Skeletal muscle cell (primary cell): ENCODE data around the gene DLX6.
A peak's percentile ranks its signal among the peaks of the same experiment; 100 is the strongest.

Experiments
- DNase-seq: peaks from one replicate; pipeline ENCODE4 v3.0.0-alpha.2; 2010; ENCODE audit warnings: low read depth
- H3K4me3 ChIP-seq: 2 replicates; pipeline ENCODE4 v1.5.1; 2011; ENCODE audit warnings: low read depth, mild to moderate bottlenecking, control low read depth, low read length, moderate library complexity

Gene DLX6

DNA sequence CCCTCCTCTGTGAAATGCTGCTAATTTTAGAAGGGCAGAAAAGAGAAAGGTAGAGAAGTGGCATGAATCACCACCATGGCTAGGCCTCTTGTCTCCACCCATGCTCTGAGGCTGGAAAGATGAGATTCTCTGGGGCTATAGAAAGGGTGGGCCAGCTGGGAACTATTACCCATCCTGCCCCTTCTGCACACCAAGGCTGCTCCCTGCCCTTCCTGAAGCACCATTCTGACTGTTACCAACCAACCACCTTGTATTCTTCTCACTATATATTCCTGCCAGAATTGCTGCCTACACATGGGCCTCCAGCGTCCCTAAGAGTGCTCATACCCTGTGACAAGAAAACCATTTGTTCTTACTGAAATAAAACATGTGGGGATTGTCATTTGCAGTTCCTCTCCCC lies 11.4 kb upstream of the DLX6 start:
- H3K4me3 ChIP-seq, result no peak overlapping the region
- DNase-seq, result no peak

DNA sequence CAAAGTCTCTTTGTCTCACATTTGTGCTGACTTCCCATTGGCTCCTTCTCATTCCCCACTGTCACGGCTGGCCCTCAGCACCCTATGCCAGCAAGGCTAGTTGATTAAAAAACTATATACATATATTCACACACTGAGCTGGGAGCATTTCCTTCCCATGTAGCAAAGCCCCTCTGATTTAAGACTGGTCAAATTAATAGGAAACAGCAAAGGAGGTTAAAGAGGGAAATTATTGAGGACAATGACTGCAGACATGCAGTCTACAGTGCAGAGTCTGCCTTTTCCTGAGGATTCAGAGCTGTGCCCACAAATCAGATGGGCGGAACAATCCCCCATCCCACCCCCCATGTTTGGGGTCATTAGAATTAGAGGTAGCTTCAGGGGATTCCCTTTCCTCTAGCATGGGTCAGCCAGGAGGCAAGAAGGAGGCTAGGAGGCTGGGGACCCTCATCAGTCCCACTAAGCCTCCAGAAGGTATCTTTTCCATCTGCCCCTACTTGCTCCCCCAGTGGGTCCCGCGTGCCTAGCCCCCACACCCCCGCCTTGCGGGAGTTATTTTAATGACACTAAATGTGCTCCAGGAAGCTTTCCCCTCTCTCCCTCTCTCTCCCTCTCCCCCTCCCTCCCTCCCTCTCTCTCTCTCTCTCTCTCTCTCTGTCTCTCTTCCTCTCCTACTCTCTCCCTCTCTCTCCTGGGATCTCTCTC lies 9.8 kb upstream of the DLX6 start:
- DNase-seq, result no peak
- H3K4me3 ChIP-seq, result no peak overlapping the region

DNA sequence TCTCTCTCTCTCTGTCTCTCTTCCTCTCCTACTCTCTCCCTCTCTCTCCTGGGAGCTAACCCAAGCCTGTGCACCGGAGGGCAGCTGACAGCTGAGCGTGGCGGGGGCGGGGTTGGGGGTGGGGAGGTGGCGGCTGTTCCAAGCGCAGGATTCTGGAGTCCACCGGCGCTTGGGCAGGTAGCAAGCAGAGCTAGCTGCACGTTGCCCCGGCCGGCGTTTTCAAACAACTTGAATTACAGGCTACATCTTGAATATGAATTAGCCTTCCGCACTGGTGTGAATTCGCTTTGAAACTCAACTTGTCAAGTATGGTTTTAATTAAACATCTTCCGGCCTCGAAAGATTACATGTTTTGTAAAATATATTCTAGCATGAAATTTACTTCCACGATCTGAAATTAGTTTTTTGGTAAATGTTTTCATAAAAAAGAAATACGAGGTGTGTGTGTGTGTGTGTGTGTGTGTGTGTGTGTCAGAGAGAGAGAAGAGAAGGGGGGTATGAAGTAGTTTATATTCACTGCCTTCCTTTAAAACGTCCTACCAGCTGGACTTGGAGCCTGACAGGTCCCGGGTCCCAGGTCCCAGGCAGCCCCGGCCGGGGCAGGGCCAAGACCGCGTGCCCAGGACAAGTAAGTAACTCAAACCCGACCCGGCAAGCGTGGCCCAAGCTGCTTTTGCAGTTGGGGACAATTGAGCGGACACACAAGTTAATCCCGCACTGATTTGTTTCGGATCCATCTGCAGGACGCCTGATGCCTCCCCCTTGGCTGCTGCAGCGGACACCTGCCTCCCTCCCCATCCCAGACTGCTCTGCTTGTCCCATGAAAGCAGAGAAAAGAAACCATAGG lies 9.0 kb upstream of the DLX6 start:
- no peak overlapping the region for H3K4me3 ChIP-seq
- no peak for DNase-seq

DNA sequence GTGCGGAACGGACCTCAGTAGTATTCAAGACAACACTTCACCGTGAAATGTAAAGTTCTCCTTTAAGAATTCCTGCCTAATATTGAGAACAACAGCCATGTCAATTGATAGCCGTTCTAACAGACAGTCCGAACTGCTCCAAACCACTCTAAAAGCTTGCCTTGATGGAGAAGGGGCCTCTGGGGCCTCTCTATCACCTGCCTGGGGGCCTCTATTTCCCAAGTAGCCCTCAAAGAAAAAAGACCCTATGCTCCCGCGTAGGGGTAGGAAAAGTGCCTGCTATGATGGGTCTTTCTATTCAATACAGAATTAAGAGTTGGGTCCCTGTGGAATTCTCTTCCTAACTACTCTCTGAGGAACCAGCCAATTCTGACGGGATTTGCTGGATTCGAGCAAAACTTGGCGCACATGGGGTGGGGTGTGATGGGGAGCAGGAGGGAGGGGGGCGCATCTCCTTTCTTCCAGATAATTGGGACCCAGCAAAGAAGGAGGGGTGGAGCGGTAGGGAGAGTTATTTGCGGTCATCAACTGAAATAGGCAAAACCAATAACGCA lies 8.3 kb upstream of the DLX6 start:
- DNase-seq, result no peak
- H3K4me3 ChIP-seq, result no peak overlapping the region

DNA sequence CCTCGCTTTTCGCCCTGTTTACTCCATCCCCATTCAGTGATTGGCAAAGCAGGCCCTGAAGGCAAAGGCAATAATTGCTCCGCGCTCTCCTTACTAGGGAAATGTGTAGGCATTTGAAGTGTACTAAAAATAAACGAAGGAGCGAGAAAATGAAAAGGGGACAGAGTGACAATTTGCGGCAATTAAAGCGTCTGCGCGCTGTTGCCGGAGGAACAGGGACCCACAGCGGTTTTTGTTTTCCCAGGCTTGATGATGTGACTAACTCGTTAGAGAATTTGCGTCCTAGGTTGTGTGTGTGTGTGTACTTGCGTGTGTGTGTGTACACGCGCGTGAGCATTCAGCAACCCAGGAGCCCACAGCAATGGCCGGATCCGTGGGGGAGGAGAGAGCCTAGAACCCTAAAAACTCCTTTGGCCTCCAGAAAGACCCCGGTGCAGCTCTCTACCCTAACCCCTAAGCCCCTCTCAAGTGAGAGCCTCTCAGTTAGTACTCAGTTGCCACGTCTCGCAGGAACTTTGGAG lies 7.8 kb upstream of the DLX6 start:
- no peak overlapping the region for H3K4me3 ChIP-seq
- DNase-seq, result no peak

DNA sequence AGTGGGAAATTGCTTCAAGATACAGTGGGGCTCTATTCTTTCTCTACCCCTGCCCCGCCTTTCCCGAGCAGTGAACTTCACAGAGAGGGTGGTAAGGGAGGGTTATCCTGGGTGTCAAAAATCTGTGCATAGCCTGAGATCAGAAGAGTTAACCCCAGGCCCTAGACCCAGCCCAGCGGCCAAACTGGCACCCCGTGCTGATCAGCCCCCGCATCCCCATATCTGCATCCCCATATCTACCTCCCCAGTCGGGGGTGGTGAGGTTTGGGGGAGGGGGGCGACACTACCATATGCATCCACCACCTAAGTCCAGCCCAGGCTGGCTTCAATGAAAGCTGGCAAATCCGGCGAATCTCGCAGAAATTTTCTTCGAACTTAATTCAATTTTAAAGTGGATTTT lies 7.0 kb upstream of the DLX6 start:
- no peak overlapping the region for H3K4me3 ChIP-seq
- DNase-seq, result no peak

DNA sequence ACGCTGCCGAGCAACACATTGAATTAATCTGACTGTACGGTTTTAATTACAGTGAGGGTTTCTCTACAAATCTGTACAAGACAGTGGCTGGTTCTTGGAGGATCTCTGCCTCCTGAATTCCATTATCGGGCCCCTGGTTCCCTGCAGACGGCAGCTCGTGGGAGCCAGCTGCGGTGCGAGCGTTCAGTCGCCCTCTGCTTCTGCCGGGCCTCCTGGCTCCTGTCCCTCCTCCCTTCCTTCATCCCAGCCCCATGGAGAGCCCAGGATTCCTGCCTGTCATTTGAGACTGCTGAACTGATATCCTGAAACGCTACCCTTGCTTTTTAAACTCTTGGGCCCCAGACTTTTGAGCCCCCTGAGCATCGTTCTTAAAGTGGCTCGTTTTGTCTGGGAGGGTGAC lies 6.6 kb upstream of the DLX6 start:
- H3K4me3 ChIP-seq, result no peak overlapping the region
- DNase-seq, result no peak

DNA sequence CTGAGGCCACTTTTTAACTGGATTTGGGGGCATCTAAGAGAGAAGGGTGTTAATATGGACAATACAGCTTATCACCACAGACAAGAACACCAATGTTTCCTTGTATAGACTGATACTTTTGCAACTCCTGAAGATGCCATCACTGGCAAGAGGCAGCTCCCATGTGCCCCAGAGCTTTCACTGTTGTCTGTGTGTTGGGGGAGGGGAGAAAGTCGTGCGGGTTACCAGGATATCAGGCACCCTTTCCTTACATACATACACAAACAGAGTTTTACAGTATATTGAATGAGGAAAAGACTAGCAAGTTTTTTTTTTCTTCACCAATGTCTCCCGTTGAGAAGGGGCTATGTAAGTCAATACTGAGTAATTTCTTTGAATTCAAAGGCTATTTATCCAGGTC lies 4.1 kb upstream of the DLX6 start:
- no peak for DNase-seq
- H3K4me3 ChIP-seq, result no peak overlapping the region

DNA sequence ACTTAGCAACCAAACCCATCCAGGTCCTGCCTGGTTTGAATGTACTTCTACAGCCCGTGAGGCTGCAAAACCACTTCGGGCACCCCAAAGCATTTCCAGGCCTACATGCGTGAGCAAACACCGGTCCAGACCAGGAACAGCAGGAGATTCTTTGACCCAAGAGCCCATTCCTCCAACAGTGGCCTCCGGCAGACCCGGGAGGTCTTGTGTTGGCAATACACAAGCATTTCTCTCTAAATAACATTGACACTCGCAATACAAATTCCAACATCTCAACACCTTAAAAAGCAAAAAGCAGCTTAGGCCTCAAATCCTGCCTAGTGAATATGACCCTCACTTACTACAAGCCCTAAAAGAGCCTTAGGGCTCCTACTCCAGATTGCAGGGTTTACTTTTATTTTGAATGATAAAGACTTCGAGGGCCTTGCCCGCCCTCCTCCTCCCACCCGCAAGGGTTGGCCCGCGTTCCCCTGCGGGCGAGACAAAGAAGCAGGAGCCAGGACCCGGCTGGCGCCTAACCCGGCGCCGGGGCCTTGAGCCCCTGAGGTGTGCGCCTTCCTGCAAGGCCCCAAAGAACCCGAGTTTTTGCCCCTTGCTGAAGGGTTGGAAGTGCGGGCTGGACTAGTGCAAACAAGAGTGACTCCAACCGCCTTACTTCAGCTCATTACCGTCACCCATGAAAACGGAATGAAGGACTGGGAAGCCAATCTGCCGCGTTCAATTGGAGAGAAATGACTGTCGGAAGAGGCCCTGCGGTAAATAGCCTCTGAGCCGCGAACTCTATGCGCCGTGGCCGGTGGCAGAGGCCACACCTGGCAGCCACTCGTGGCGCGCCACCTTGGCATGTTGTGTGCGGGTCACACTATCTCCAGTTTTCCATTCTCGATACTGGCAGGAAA lies 3.4 kb upstream of the DLX6 start:
- H3K4me3 ChIP-seq, result no peak overlapping the region
- DNase-seq, result no peak

DNA sequence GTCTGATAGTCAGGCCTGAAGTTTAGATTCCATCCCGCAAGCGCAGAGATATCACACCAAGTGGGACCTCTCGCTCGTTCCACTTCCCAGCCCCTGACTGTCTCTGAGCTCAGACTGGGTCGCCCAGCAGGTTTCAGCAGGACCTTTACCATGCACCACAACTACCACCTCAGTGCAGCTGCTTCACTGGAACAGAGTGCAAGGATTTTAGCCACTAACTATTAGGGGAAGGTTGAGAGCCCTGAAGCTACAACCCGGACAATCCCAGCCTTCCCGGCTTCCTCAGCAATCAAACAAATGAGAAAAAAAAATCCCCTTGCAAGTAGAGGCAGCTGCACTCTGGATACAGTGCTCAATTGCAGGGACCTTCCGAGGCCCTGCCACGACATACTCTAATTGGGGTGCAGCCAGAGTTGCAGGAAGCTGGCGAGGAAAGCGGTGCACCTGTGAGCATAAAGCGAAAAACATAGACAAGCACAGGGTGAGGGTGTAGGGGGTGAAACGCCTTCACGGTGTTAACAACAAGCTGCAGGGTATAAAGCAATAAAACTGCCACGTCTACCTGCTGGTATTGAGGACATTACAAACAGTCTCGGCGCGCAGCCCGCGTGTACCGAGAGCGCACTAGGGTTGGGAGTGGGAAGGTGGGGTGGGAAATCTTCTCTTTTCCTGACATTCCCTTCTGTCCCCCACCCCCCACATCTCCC lies 2.6 kb upstream of the DLX6 start:
- H3K4me3 ChIP-seq, result no peak overlapping the region
- no peak for DNase-seq

DNA sequence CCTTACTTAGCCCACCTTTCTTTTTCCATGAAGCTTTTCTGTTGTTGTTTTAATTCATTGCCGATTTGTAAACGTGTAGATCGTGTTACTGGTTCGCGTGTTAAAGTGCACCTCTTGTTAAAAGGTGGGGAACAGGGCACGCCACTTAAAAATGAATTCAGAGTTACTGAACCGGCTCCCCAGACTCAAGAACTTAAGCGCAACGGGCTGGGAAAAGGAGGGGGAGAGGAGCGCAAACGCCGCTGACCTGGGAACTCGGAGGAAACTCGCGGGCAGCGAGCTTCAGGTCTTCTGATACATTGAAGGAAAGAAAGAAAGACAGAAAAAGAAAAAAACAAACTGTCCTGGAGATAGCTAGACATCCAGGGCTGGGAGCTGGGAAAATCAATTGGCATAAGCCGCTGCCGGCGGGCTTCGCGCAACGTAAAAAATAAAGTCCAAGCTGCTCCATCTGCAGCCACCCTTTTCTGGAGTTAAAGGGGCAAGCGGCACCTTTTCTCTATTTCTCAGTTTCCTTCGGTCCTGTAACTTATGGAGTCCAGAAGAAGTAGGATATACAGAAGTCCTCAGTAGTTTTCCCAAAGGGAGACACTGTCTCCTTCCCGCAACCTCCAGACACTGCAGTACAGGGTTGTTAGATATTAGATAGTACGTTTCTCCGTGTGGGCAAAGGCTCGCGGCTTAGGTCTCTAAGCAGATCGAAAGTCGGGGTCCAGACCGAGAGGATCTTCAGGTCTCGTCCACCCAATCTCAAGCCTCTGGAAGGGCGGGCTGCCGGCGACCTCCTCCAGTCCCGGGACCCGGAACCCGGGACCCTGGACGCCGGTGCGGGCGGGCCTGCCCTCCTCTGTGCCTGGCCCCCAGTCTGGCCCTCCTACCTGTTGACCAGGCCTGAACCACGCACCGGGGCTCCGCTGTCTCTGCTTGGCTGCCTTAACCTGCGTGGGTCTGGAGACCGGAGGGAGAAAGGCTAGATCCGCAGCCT lies 1.8 kb upstream of the DLX6 start:
- DNase-seq, result no peak
- H3K4me3 ChIP-seq, result no peak overlapping the region

DNA sequence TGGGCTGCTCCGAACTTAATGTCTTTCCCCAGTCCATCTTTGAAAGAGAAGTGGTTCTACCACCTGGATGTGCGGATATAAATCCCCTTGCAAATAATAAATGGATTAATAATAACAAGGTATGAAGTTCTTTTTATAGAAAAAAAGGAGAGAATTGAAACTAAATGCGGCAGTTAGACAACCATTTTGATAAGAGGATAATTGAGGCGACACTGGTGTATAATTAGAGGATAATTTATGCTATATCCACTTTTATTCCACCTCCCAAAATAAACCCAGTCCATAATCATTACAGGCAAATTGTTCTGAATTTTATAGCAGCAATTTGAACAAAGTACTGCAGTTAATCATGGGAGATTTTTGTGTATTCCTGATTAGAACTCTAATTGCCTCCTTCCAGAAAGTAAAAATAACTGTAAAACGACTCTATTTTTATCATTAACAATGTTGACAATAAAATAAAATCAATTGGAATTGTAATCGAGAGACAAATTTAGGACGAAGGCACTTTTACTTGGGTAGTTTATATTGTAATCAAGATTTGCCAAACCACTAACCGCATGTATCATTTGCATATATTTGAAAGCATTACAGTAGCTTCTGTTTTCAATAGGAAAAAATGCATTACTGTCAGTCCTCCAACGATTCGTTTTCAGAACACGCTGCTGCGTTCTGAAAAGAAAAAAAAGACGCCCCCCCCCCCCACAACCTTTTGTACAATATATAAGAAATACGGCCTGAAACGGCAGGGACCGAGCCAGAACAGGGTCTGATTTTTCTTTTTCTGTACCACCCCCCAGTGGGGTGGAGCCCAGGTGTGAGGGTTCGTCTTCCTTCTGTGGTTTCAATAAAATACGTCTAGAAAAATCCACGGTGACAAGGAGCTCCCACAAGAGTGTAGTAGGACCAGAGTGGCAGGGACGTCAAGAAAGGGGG lies 838 bp upstream of the DLX6 start:
- peak overlapping the region; percentile 43 for H3K4me3 ChIP-seq
- DNase-seq, result no peak

DNA sequence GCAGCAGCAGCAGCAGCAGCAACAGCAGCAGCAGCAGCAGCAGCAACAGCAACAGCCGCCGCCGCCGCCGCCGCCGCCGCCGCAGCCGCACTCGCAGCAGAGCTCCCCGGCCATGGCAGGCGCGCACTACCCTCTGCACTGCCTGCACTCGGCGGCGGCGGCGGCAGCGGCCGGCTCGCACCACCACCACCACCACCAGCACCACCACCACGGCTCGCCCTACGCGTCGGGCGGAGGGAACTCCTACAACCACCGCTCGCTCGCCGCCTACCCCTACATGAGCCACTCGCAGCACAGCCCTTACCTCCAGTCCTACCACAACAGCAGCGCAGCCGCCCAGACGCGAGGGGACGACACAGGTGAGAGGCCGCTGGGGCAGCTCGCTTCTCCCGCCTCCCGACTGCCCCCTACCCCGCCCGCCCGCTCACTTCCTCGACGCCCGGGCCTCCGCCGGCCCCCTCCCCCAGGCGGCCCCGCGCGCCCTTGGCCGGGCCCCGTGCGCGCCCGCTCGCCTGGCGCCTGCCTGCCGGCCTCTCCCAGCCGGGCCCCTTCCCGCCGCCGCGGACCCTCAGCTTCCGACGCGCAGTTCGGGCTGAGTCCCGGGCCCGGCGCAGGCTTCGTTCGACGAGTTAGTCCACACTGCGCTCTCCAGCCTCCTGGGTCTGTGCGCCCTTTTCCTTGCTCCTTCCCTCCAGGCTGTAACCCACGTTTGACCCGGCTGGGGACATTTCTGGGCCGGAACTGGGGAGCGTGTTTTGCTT lies 882 bp downstream of the DLX6 start:
- peak overlapping the region; percentile 43 for H3K4me3 ChIP-seq
- no peak for DNase-seq

DNA sequence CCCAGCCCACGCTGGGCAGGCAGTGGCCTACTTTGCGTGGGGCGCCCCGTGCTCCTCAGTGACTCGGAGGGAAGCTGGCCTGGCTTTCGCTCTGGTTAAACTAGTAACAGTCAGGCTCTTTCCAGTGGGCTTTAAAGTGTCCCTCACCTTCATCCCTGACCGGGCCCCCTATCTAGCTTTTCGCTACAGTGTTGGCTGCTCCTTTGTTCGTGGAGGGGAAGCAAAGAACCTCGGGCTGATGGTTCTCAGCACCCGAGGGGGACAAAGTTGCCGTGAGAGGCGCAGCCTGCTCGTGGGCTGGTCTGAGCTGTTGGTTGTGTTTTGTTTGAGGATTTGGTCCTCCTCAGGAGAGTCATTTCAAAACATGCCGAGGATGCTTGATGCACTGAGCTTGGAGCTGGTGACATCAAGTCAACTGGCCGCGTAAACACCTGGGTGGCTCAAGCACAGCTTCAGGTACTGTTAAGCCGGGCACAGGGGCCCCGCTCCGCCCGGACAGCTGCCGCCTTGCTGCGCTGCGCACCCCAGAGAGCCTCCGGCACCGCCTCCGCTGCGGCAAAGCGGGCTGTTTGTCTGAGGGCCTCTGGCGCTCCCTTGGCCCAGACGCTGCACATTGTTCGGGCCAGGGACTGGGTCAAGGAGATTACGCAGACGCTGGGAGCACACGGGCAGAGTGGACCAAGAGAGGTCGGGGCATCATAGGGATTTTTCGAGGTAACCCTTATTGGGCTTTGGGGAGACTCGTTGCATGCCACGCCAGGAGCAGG lies 1.6 kb downstream of the DLX6 start:
- no peak overlapping the region for H3K4me3 ChIP-seq
- DNase-seq, result no peak

DNA sequence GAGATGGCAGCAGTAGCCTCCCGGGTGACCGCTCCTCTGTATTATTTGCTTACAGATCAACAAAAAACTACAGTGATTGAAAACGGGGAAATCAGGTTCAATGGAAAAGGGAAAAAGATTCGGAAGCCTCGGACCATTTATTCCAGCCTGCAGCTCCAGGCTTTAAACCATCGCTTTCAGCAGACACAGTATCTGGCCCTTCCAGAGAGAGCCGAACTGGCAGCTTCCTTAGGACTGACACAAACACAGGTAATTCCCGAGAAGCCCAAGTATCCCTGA lies 2.2 kb downstream of the DLX6 start:
- no peak overlapping the region for H3K4me3 ChIP-seq
- no peak for DNase-seq
